Fibroblast of peridontal ligament (primary cell): ENCODE data around the gene CHMP6.

ENCODE experiments used
- DNase-seq: peaks from one replicate; pipeline ENCODE4 v3.0.0-alpha.2; 2010; ENCODE audit errors: extremely low read depth

The CHMP6 gene

DNA sequence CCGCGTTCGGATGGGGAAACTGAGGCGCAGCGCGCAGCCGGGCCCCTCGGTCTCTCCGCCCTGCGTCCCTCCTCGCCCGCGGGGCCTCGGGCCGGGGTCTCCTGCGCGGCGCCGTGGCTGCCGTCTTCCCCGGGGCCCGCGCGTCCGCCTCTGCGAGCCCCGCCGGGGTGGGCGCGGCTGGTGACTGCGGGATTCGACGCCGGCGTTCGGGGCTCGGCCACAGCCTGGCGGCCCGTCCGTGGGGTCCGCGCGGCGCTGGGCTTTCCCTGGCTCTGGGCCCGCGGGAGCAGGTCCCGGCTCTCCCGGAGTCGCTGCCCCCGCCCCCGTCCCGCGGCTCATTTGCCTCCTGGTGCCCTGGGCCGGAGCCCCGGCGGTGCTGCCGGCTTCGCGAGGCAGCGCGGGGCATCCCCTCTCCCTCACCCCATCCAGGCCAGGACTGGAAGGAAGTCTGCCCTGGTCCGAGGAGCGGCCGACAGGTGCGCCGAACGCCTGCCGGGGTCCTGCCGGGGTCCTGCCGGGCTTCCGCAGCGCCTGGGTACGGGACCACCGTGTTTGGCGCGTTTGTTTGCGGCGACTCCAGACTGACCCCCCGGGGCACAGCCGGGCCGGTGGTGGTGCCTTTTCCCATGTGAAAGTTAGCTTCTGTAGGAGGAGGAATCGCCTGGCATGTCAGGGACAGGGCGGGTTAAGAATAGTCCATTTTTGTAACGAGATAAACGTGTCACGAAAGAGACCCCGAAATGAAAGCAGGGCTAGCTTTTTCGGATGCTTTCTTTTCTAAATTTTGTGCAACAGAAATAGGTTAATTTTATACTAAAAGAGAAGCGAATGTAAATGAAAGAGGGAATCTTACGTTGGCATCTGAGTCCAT is 671 bp downstream of the CHMP6 start:
- no peak for DNase-seq

DNA sequence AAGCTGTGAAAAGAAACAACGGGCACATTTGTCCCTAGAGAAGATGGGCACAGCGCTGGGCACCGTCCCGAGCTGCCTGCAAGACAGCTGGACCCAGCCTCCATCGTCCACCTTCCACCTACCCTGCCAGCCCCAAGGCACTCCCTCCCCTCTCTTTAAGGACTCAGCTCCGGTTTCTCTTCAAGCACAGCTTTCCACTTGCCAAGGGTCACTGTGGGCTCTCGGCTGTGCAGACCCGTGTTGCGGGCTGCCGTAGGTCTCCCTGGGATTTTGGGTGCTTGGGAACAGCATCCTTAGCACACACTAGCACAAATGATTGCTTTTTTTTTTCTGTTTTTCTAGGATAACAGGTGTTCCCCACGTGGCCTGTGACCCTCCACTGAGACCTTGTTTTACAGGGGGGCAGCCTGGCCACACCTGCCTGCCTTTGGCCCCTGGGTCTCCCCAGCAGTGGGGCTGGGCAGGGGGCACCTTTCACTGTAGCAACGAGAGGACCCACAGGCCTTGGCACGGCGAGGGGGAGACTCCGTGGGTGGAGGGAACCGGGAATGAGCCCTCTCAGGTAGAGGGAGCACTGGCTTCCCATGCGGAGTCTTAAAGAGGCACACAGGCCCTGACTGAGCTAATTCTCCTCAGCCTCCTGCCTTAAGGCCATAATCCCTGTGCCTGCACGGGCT is 1.4 kb downstream of the CHMP6 start:
- no peak for DNase-seq

DNA sequence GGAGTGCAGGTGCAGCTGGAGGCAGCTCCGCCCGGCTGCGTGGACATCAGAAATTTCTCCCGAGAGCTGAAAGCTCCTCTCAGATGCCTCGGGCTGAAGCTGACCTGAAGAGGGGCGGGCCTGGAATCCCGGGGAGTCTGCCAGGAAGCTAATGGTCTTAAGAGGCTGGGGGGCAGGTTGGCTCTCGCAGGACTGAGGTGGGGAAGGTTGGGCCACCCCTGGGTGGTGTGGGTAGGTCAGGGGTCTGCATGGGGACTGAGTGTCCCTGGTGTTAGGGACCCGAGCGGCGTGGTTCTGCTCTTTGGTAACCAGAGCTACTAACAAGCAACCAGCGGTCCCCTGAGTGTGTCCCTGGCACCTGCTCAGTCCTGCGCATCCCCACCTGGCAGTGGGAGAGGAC is 3.5 kb downstream of the CHMP6 start:
- no peak for DNase-seq

DNA sequence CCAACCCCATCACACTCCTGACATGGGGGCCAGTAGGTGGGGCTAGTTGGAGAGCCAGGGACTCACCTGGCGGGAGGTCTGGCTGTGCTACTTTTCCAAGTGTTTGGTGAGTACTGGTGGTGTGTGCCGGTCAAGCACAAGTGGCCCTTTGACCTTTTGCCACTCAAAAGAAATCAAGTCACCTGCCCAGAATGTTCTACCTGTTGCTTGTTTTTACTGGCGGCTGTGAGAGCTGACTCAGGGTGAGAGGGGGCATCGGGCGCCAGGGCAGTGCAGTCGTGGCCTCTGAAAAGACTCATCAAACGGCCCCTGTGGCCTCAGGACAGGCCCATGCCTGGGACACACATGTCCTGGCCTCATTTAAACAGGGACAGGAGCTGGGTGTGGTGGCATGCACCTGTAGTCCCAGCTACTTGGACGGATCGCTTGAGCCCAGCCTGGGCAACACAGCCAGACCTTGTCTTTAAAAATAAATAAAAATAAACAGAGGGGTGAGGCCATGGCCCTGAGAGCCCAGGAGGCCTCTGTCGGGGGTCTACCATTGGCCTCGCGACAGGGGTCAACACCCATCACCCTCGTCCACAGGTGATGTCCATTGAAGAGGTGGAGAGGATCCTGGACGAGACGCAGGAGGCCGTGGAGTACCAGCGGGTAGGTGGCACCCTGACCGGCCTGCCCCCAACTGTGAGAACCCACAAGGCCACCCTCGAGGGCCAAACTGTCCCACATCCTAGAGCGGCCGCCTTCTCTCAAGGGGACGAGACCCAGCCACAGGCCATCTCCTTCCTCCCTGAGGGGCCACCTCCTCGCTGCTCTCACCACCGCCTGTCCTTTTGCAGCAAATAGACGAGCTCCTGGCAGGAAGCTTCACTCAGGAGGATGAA is 5.0 kb downstream of the CHMP6 start:
- no peak for DNase-seq

DNA sequence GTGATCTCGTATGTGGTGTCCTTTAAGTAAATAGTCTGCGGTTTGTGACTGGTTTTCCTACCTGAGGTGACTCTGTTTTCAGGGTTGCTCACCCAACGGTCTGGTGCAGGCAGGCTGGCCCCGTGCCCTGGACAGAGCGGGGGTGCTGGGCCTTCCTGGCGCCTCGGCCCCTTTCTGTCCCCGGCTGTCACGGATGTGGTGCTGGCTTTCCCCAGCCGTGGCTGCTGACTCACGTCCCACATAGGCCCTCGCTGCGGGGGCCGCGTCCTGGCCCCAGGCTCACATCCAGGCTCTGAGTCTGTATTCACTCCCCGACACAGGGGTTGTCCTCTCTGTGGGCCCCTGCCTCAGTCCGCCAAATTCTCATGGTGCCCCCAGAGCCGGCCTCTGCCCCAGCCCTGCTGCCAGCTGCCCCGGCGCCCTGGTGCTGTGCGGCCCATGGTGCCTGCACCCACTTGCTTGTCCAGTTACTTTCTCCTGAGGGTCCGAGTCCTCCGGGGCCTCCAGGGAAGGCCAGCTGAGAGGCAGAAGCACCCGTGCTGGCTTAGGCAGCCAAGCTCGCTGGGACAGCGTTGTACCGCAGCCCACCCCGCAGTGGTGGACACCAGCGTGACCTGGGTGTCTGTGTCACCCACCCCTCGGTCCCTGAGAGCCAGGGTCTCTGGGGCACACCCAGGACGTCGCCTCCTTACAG is 5.9 kb downstream of the CHMP6 start:
- no peak for DNase-seq

DNA sequence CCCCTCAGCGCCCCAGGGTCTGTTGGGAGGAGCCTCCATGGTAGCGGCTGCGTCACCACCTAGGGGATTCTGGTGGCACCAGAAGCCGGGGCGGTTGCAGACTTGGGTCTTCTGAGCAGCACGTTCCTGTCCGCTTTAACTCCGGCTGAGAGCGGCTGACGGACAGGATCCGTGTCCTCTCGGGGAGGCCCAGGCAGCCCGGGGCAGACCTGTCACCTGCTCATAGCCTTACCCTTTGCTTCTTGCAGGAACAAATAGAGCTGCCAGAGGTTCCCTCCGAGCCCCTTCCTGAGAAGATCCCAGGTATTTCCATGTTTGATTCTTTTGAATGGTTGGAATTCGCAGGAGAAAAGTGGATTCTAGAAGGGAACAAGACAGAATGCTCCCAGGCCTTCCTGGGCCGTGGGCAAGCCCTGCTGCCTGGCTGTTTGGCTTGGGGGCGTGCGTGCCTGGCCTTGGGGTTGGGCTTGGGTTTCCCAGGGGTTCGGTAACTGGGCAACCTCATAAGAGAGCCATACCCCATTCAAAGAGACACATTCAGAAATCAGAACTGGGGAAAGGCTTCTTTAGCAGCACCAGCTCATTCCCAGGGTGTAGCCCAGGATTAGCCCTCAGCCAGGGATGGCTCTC is 6.6 kb downstream of the CHMP6 start:
- no peak for DNase-seq

DNA sequence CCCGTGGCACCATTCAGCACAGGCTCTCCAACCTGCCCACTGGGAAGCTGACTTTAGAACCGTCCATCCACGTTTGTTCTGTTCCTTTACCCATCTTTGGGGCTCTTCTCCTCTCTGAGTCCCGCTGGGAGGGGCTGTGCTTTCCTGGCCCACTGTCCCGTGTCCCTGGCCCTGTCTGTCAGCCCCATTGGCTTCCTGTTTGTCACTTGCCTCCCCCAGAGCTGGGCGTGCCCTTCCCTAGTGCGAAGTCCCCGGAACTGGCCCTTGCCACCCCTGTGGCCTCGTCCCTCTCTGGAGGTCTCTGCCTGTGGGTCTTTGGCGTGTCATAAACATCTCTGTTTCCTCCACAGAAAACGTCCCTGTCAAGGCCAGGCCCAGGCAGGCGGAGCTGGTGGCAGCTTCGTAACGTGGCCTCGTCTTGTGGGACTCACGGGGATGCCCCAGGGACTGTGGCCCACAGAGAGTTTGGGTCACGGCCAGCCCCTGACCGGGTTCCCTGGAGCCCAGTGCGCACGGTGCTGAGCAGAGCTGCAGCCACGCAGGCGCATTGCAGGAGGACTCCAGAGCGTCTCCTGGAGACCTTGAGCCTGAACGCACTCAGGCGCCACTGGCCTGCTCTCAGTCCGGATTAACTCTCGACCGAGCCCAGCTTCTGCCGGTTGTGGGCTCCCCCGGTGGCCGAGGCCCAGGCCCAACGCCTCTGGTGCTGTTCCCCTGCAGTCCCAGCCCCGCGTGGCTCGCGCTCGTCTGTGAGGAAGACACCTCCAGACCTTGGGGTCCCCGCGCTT is 7.3 kb downstream of the CHMP6 start:
- no peak for DNase-seq

DNA sequence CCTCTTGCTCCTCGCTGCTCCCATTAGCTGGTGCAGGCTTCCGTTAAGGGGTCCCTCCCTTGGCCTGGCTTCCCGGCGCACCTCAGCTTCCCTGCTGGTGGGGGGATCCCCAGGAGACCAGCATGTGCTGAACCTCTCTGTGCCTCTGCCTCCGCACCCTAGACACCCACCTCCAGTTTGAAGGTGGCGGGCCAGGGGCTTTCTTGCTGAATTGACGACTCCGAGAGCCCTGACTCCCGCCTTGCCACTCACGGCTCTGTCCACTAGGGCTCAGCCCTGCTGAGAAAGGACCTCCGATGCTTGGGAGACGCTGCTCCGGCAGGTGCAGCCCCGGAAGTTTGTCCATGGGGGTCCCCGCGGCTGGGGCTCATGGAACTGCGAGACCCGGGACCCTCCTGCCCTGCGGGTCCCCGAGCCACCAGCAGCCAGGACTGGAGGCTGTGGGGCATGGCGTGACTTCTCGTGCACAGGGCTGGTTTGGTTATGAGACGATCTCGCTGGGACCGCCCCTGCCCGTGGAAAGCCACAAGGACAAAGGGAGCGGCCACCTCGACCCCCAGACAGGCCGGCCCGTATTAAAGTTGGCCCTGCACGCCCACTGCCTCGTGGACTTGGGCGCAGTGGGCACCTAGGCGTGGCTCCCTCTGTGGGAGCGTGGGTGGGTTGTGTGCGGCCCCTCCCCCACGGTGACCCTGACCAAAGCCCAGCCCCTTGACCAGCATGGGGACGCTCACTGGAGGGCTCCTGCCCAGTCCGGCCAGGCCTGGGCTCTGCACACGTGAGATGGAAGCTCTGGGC is 8.1 kb downstream of the CHMP6 start:
- no peak for DNase-seq

DNA sequence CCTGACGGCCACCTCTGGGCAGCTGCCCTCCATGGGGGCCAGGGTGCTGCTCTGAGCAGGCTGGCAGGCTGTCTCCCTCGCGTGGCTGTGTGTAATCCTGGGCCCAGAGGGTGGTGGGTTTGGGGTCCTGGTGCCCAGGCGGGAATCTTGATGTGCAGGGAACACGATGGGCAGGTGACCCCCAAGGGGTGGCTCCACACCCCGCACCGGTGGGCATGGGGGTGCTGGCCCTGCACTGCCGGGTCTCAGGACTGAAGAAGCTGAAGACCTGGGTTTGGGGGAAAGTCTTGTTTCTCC is 8.6 kb downstream of the CHMP6 start:
- no peak for DNase-seq

DNA sequence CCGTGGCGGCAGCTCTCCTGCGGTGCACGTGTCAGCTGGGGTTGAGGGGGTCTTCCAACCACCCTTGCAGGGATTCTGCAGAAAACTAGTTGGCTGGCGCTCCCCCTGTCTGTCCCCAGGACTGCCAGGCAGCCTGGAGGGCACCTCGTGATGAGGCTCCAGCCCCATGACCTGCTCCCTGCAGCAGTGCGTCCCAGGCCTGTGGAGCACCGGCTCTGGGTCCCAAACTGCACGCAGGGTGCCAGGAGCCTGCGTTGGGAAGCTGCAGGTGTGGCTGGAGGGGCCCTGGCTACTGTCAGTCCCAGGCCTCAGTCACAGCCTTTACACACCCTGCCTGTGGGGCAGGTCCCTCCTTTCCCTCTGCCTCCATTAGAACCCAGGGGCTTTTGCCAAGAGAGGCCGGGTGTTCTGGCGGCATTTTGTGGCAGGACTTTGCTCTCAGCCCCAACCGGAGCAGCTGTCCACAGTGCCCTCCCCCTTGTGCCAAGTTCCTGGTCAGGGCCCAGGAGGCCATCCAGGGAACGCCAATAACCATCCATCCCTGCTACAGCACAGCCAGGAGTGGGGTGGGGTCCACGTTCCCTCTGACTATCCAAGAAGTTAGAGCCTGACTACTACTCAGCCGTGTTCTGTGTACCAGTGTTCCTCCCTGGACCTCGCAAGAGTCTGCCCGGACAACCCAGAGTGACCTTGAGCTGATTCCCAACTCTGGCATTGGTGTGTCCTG is 9.2 kb downstream of the CHMP6 start:
- DNase-seq, result no peak

DNA sequence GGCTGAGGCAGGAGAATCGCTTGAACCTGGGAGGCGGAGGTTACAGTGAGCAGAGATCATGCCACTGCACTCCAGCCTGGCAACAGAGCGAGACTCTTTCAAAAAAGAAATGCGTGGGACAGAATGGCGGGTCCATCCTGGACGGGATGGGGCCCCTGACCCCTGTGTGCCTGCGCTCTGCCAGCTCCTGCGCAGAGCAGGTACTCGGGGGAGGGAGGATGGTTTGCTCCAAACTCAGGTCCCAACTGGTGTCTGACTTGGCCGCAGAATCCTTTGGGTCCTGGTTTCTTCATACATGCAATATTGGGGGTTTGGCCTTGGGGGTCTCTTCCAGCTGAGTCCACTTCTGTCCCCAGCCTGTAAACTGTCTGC is 10.4 kb downstream of the CHMP6 start:
- DNase-seq, result no peak

DNA sequence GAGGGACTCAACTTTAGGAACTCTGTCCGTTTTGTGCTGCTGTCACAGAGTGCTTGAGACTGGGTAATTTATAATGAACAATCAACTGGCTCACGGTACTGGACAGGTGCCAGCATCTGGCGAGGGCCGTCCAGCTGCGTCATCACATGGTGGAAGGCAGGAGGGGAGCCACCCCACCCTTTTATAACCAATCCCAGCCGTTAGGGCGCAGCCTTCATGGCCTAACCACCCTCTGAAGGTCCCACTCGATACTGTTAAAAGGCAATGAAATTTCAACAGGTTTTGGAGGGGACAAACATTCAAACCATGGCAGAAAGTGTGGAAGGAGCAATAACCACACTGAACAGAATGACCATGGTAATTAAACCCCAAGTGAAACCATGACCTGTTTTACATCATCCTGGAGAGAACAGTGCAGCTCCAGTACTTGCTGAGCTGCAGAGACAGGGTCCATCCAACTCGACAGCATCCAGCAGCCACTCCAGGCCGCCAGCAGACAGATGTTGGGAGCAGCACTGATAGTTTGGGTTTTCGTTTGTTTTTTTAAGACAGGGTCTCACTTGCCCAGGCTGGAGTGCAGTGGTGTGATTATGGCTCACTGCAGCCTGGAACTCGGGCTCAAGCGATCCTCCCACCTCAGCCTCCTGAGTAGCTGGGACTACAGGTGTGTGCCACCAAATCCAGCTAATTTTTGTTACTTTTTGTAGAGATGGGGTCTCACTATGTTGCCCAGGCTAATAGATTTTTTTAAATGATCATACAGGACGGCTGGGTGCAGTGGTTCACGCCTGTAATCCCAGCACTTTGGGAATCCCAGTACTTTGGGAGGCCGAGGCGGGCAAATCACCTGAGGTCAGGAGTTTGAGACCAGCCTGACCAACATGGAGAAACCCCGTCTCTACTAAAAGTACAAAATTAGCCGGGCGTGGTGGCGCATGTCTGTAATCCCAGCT is 11.0 kb downstream of the CHMP6 start:
- DNase-seq, result peak; percentile 81

DNA sequence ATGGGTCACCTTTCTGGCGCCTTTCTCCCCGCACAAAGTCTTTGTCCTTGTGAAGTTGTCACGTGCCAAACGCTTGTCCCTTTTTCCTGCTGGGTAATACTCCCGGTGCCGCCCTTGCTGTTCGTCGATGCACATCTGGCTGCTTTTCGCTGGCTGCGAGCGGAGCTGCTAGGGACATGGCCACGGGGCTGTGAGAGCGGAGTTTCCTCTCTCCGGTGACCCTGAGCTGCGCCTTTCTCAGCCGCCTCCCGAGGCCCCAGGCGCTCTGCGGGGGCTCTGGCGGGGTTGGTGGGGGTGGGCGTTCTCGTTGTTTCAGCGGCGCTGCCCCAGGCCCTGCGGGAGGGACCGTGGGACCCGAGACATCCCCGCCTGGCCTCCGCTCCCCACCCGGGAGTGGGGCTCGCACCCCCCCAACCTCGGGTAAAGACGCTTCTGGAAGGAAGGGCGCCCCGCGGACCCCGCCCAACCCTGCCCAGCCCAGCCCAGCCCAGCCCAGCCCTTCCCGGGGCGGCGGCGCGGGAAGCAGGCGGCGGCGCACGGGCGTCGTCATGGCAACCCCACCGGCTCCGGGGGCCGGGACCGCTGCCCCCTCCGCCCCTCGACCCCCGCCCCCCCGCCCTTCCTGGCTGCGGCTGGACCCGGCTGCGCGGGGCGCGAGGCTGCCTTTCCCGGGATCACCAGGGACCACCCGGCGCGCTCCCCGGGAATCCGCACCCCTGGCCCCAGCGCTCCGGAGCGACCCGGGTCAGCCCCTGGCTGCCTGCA is 12.3 kb downstream of the CHMP6 start:
- no peak for DNase-seq

DNA sequence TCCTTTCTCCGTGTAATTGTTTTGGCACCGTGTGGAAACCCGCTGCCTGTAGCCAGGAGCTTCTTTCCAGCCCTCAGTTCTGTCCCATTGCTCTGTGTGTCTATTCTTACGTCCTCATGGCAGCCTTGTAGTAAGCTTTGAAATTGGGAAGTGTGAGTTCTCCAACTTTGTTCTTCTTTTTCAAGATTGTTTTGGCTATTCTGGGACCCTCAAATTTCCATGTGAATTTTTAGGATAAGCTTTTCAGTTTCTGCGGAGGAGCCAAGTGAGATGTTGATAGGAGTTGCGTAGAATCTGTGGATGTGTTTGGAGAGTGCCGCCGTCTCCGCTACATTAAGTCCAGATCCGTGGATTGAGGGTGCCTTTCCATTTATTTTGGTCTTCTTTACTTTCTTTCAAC is 15.2 kb downstream of the CHMP6 start:
- DNase-seq, result no peak

DNA sequence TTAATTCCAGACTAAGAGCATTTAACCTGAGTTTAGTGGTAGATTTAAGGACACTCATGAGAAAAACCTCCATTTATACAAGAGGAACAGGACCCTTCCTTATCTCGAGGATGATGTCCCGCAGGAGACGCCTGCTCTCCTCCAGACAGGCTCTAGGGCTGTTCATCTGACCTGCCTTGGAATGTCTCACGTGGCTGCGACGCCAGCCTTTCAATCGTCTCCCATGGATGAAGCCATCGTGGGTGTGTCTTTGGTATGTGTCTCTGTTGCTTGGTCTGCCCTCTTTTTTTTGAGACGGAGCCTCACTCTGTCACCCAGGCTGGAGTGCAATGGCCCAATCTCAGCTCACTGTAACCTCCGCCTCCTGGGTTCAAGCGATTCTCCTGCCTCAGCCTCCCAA is 16.5 kb downstream of the CHMP6 start:
- DNase-seq, result no peak

DNA sequence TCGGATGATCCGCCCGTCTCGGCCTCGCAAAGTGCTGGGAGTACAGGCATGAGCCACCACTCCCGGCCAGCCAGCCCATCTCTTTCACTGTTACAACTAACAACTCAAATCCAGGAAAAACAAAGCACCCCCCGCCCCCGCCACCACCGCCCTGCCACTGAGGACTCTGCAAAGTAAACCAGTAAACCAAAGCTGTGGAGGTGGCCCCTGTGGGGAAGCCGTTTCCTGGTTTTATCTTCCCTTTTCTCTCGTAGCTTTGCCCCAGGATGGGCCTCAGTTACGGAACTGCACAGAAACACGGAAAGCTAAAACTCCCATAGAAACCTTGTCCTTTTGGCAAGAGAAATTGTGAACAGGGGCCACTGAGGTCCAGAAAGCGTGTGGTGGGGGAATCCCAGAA is 17.5 kb downstream of the CHMP6 start:
- no peak for DNase-seq

DNA sequence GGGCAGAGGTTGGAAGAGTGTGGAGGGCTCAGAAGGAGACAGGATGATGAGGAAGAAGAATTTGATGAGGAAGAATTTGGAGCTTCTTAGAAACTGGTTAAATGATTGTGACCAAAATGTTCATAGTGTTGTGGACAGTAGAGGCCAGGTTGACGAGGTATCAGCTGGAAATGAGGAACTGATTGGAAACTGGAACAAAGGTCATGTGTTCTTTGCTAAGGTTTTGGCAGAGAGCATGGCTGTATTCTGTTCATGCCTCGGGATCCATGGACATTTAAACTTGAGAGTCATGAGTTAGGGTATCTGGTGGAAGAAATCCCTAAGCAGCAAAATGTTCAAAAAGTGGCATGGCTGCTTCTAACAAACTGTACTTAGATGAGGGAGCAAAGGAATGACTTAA is 19.3 kb downstream of the CHMP6 start:
- DNase-seq, result no peak
